ENCODE data around the gene DNAJA1. TPM values are rescaled to one million over a fixed set of nuclear protein-coding genes. Genes with fewer than 3 reads are reported as not detected.

The DNAJA1 gene
- total RNA-seq, 3 donors from 2014 or later, result 76.6 to 122 (median 89.5) TPM

- no peaks in the 10 kb centered on the region for H3K27me3 ChIP-seq
- no peaks in the 10 kb centered on the region for H3K9me3 ChIP-seq
- TF ChIP-seq POLR2A (IDR thresholded peaks at IDR 0.05), result no peak
- TF ChIP-seq POLR2AphosphoS5 (IDR thresholded peaks at IDR 0.05), result no peak
- TF ChIP-seq, protein P1, sequence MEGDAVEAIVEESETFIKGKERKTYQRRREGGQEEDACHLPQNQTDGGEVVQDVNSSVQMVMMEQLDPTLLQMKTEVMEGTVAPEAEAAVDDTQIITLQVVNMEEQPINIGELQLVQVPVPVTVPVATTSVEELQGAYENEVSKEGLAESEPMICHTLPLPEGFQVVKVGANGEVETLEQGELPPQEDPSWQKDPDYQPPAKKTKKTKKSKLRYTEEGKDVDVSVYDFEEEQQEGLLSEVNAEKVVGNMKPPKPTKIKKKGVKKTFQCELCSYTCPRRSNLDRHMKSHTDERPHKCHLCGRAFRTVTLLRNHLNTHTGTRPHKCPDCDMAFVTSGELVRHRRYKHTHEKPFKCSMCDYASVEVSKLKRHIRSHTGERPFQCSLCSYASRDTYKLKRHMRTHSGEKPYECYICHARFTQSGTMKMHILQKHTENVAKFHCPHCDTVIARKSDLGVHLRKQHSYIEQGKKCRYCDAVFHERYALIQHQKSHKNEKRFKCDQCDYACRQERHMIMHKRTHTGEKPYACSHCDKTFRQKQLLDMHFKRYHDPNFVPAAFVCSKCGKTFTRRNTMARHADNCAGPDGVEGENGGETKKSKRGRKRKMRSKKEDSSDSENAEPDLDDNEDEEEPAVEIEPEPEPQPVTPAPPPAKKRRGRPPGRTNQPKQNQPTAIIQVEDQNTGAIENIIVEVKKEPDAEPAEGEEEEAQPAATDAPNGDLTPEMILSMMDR (IDR thresholded peaks at IDR 0.05), result no peak
- intact Hi-C loops (cut with DNase I; ENCODE audit: low total_unique reads), result no loop called here
- no peaks in the 10 kb centered on the region for H3K4me1 ChIP-seq
- H3K4me3 ChIP-seq, result no peak overlapping the region
- DNase-seq (ENCODE audit: low spot score in 2 of 2), result no peak
- no peak overlapping the region for H3K27ac ChIP-seq
- H3K36me3 ChIP-seq, result peaks cover 2% of the 10 kb centered on the region
Observed at GRCh38 chr9:33041432-33042188, 16.5 kb downstream of the DNAJA1 start.

- Histone ChIP-seq H3K27ac (no peak overlapping the region), H3K36me3 (no peaks in the 10 kb centered on the region)
- intact Hi-C loops (cut with DNase I; ENCODE audit: low total_unique reads), result no loop called here
Observed at GRCh38 chr9:33042473-33042872, 17.4 kb downstream of the DNAJA1 start.

GRCh38 chr9:33043671-33044070 is 18.6 kb downstream of the DNAJA1 start:
- TF ChIP-seq, protein P1 (IDR thresholded peaks at IDR 0.05), result no peak
- TF ChIP-seq POLR2AphosphoS5 (IDR thresholded peaks at IDR 0.05), result no peak
- H3K36me3 ChIP-seq, result no peaks in the 10 kb centered on the region
- no peaks in the 10 kb centered on the region for H3K27me3 ChIP-seq
- H3K9me3 ChIP-seq, result no peaks in the 10 kb centered on the region
- no peak for DNase-seq (ENCODE audit: low spot score in 2 of 2)
- H3K4me3 ChIP-seq, result peak overlapping the region; percentile 55 to 82 (median 69)
- H3K27ac ChIP-seq, result peak overlapping the region; percentile 94 to 97
- no peaks in the 10 kb centered on the region for H3K4me1 ChIP-seq
- intact Hi-C loops (cut with DNase I; ENCODE audit: low total_unique reads), result no loop called here

More at GRCh38 chr9:33042473-33042872, 17.4 kb downstream of the DNAJA1 start:
- DNase-seq (ENCODE audit: low spot score in 2 of 2), result no peak
- H3K9me3 ChIP-seq, result no peaks in the 10 kb centered on the region
- no peak overlapping the region for H3K4me3 ChIP-seq
- H3K4me1 ChIP-seq, result no peaks in the 10 kb centered on the region
- TF ChIP-seq POLR2A (IDR thresholded peaks at IDR 0.05) (no peak), POLR2AphosphoS5 (IDR thresholded peaks at IDR 0.05) (no peak)
- TF ChIP-seq, protein P1 (IDR thresholded peaks at IDR 0.05), result no peak
- no peaks in the 10 kb centered on the region for H3K27me3 ChIP-seq

GRCh38 chr9:33044162-33044673 is 19.1 kb downstream of the DNAJA1 start:
- intact Hi-C loops (cut with DNase I; ENCODE audit: low total_unique reads), result no loop called here

More at GRCh38 chr9:33044162-33044673, 19.1 kb downstream of the DNAJA1 start:
- Histone ChIP-seq H3K36me3 (no peaks in the 10 kb centered on the region), H3K27ac (peak overlapping the region; percentile 94 to 97), H3K9me3 (no peaks in the 10 kb centered on the region), H3K4me3 (peak overlapping the region; percentile 55 to 82 (median 69)), H3K27me3 (no peaks in the 10 kb centered on the region), H3K4me1 (no peaks in the 10 kb centered on the region)
- TF ChIP-seq POLR2AphosphoS5 (IDR thresholded peaks at IDR 0.05), result peak; percentile 63 to 67 (median 66)
- TF ChIP-seq, protein P1 (IDR thresholded peaks at IDR 0.05), result no peak
- no peak for TF ChIP-seq POLR2A (IDR thresholded peaks at IDR 0.05)
- peak; percentile 72 to 79 for DNase-seq (ENCODE audit: low spot score in 2 of 2)
